ENCODE data around the gene EPHB1. TPM values are rescaled to one million over a fixed set of nuclear protein-coding genes. Genes with fewer than 3 reads are reported as not detected.

Gene EPHB1
- total RNA-seq, 4 donors from 2014 or later, result 0.30 to 5.3 (median 2.6) TPM

DNA sequence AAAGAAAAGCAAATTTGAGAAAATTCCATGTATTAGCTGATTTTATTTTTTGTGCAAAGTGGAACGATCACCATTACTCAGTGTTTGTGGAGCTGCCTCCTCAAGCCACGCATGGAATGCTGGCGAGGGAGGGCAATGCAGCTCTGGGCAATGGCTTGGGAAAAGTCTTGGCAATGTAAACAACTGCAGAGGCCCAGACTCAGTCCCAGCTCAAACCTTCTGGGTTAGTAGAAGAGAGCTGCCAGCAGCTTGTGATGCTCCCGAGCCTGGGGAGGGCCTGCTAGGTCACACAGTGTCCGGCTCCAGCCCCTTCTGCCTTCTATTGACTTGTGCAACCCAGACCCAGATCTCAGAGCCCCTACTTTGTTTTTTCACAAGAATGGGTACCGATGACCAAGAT lies 4.3 kb downstream of the EPHB1 start:
- 39 to 53% methylated on average over 6 of the region's 6 CpGs for WGBS, 2 donors
- peaks cover 0 to 29% (median 16%) of the 10 kb centered on the region in 4 donors for H3K4me1 ChIP-seq

DNA sequence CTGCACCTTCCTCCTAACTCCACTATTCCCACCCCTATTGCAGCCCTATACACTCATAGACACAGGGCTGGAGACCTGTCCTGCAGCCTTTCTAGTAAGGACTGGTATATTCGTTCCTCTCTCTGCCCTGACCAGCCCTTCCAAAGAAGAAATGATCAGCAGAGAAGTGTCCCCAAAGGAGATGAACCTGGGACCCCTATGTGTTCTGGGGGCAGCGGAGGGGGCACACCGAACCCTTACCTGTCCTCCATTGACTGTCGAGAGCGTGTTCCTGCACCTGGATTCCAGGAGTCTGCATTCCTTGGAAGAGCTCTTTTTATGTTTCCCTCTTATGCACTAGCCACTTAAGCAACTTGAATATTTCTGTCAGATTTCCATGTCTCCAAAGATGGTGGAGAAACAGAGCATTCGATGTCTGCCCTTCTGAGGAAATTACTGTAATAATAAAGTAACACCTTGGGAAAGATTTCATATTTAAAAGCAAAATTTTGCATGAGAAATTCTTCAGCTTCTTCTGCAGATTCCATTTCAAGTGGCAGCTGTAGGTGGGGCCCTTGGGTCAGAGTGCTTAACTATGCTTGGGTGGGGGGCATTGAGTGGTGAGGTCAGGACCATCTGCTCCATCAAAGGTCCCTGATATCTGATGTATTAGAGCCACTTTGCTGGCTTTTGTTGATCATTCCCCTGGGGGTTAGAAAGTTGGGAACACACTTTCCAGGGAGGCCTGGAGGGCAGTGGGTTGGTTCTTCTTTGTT lies 6.3 kb downstream of the EPHB1 start:
- H3K4me1 ChIP-seq, result peaks cover 0 to 14% (median 5%) of the 10 kb centered on the region in 4 donors
- WGBS, 2 donors, result 90% methylated on average over 6 of the region's 6 CpGs
- no peaks in the 10 kb centered on the region for H3K9me3 ChIP-seq
- TF ChIP-seq EP300 (IDR thresholded peaks at IDR 0.05), result no peak
- TF ChIP-seq, protein P1, sequence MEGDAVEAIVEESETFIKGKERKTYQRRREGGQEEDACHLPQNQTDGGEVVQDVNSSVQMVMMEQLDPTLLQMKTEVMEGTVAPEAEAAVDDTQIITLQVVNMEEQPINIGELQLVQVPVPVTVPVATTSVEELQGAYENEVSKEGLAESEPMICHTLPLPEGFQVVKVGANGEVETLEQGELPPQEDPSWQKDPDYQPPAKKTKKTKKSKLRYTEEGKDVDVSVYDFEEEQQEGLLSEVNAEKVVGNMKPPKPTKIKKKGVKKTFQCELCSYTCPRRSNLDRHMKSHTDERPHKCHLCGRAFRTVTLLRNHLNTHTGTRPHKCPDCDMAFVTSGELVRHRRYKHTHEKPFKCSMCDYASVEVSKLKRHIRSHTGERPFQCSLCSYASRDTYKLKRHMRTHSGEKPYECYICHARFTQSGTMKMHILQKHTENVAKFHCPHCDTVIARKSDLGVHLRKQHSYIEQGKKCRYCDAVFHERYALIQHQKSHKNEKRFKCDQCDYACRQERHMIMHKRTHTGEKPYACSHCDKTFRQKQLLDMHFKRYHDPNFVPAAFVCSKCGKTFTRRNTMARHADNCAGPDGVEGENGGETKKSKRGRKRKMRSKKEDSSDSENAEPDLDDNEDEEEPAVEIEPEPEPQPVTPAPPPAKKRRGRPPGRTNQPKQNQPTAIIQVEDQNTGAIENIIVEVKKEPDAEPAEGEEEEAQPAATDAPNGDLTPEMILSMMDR (IDR thresholded peaks at IDR 0.05), result no peak
- TF ChIP-seq POLR2A (IDR thresholded peaks at IDR 0.05), result no peak
- H3K4me3 ChIP-seq, result no peak overlapping the region
- H3K27me3 ChIP-seq, result peaks cover 0 to 18% of the 10 kb centered on the region in 2 donors
- DNase-seq (ENCODE audit: low spot score in 2 of 2), result no peak
- H3K36me3 ChIP-seq, result no peaks in the 10 kb centered on the region
- H3K27ac ChIP-seq, result no peak overlapping the region

More for the DNA sequence above, 4.3 kb downstream of the EPHB1 start:
- TF ChIP-seq, protein P1 (IDR thresholded peaks at IDR 0.05), result no peak
- TF ChIP-seq EP300 (IDR thresholded peaks at IDR 0.05) (no peak), POLR2A (IDR thresholded peaks at IDR 0.05) (no peak)
- Histone ChIP-seq H3K9me3 (no peaks in the 10 kb centered on the region), H3K36me3 (no peaks in the 10 kb centered on the region), H3K27ac (no peak overlapping the region), H3K27me3 (peaks cover 0 to 32% of the 10 kb centered on the region in 2 donors), H3K4me3 (no peak overlapping the region)
- DNase-seq (ENCODE audit: low spot score in 2 of 2), result no peak

DNA sequence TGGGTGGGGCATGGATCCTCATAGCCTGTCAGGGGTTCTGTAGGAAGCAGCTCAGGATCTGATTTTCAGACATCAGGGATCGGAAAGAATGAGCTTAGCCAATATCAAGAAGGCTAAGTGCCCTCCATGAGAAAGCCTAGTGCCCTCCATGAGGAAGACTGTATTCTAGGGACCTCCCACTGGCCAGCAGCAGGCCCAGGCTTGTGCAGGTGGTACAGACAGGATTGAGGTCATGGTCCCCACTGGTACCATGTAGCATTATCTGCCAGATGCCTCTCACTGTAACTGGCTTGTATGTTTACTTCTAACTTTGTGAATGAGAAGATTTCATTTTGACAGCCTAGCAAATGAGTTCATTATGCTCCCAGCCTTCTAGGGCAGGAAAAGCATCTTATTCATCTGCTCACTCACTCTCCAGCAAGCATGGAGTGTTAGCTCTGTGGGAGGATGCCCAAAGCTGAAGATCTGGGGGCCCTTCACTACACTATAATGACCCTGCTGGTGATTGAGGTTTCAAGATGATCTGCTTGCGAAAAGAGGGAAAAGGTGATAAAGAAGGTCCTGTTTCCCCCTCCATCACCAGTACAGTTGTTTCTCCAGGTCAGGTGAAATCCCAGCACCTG lies 7.5 kb downstream of the EPHB1 start:
- Histone ChIP-seq H3K4me3 (no peak overlapping the region), H3K4me1 (peaks cover 0 to 2% (median under 1%) of the 10 kb centered on the region in 4 donors), H3K27me3 (peaks cover 0 to 7% of the 10 kb centered on the region in 2 donors), H3K27ac (no peak overlapping the region), H3K9me3 (no peaks in the 10 kb centered on the region), H3K36me3 (no peaks in the 10 kb centered on the region)
- no peak for TF ChIP-seq EP300 (IDR thresholded peaks at IDR 0.05)
- TF ChIP-seq POLR2A (IDR thresholded peaks at IDR 0.05), result no peak
- TF ChIP-seq, protein P1 (IDR thresholded peaks at IDR 0.05), result no peak
- 60 to 71% methylated on average over 2 of the region's 2 CpGs for WGBS, 2 donors
- no peak for DNase-seq (ENCODE audit: low spot score in 2 of 2)

DNA sequence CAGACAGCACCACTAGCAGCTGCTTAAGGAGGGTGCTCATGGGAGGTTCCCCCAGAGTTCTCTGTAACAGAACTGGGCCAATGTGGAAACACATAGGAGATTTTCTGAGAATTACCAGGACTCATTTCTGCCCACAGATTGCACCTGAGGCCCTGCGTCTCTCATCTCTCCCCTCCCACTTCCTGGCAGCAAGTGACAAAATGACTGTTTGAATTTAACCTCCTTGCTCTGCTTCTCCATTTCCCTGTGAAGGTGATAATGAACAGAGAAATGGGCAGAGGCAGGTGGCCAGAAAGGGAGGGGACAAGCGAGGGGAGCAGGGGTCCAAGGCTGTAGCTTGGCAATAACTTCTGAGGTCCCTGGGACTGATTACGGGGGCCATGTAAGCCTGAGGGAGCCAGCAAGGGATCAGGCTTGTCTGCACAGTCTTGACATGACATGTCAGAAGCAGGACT lies 8.0 kb downstream of the EPHB1 start:
- H3K27ac ChIP-seq, result no peak overlapping the region
- H3K36me3 ChIP-seq, result no peaks in the 10 kb centered on the region
- H3K4me3 ChIP-seq, result no peak overlapping the region
- TF ChIP-seq, protein P1 (IDR thresholded peaks at IDR 0.05), result no peak
- no peak for TF ChIP-seq EP300 (IDR thresholded peaks at IDR 0.05)
- no peak for TF ChIP-seq POLR2A (IDR thresholded peaks at IDR 0.05)
- H3K4me1 ChIP-seq, result no peaks in the 10 kb centered on the region
- peaks cover 0 to 3% of the 10 kb centered on the region in 2 donors for H3K27me3 ChIP-seq
- no peak for DNase-seq (ENCODE audit: low spot score in 2 of 2)
- WGBS, 2 donors, result 78 to 83% methylated on average over 3 of the region's 3 CpGs
- no peaks in the 10 kb centered on the region for H3K9me3 ChIP-seq

DNA sequence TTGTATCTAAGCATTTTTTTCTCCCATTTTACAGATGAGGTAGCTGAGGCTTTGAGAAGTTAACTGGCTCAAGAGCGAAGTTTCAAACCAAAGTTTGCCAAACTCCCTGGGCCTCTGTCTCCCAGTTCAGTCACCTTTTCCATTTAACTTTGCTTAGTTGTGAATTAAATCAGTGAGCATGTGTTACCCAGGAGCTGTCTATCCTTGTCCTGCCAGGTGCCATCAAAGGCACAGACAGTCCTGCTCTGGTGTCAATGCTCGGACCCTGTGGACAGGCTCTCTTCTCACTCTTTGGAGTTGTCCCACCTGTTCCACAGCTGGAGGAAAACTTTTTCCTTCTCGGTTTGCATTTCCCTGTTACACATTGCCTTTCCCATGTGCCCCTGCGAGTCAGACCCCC lies 8.6 kb downstream of the EPHB1 start:
- H3K27ac ChIP-seq, result no peak overlapping the region
- H3K36me3 ChIP-seq, result no peaks in the 10 kb centered on the region
- no peaks in the 10 kb centered on the region for H3K4me1 ChIP-seq
- TF ChIP-seq EP300 (IDR thresholded peaks at IDR 0.05) (no peak), POLR2A (IDR thresholded peaks at IDR 0.05) (no peak)
- TF ChIP-seq, protein P1 (IDR thresholded peaks at IDR 0.05), result no peak
- H3K9me3 ChIP-seq, result no peaks in the 10 kb centered on the region
- no peak for DNase-seq (ENCODE audit: low spot score in 2 of 2)
- H3K4me3 ChIP-seq, result no peak overlapping the region
- WGBS, 2 donors, result 89 to 90% methylated on average over 4 of the region's 4 CpGs
- no peaks in the 10 kb centered on the region for H3K27me3 ChIP-seq
